Mammary epithelial cell (primary cell): ENCODE results near the gene SPAG9.

Experiments
- CTCF ChIP-seq, 2 donors: IDR thresholded peaks in 1 of 2; conservative IDR thresholded peaks in 1 of 2; 2 replicates each; pipeline ENCODE4 v1.5.1; 2011 to 2012; ENCODE audit warnings: inconsistent platforms in 2 of 2, low read length in 2 of 2, mild to moderate bottlenecking in 2 of 2, control low read depth in 1 of 2, low read depth in 1 of 2; ENCODE audit not compliant: insufficient read depth in 1 of 2; ENCODE audit errors: extremely low read depth in 1 of 2
- EZH2 ChIP-seq: IDR thresholded peaks from 2 replicates; pipeline ENCODE4 v1.6.1; 2012; ENCODE audit warnings: low read length, inconsistent platforms, borderline replicate concordance

GRCh38 chr17:51004249-51004648 is 116.4 kb downstream of the SPAG9 start:
- TF ChIP-seq CTCF (conservative IDR thresholded peaks at IDR 0.05 in 1 of 2, IDR thresholded peaks at IDR 0.05 in 1 of 2; ENCODE audit: extremely low read depth in 1 of 2, insufficient read depth in 1 of 2, low read depth in 1 of 2, low read length in 2 of 2), result no peak
- TF ChIP-seq EZH2, result no peak
